Activated CD4-positive, alpha-beta T cell treated with anti-CD3 and anti-CD28 coated beads for 36 hours (primary cell): Measurements from ENCODE around the gene EXOG. TPM values are rescaled to one million over a fixed set of nuclear protein-coding genes. Genes with fewer than 3 reads are reported as not detected.
A peak's percentile ranks its signal among the peaks of the same experiment; 100 is the strongest.

Experiments
- ATAC-seq: fragments of 200-7000 bp; cut with Tn5 transposase; one replicate; pipeline ENCODE4 v1.10.0; 2021; ENCODE audit warnings: mild to moderate bottlenecking, moderate library complexity
- CTCF ChIA-PET: fragments of 350-600 bp; sonication (Branson Sonifier 250); formaldehyde crosslinking; loops from one replicate; lab custom pipeline; 2021; ENCODE audit warnings: antibody characterized with exemption; lab: Charles Lee
- POLR2A ChIA-PET: fragments of 350-600 bp; sonication (Branson Sonifier 250); formaldehyde crosslinking; loops from one replicate; lab custom pipeline; 2021; ENCODE audit warnings: antibody characterized with exemption, inconsistent platforms; lab: Charles Lee
- DNase-seq: peaks from one replicate; pipeline ENCODE4 v3.0.0-alpha.2; 2020
- H3K27ac Mint-ChIP-seq: one replicate; pipeline ENCODE4 v1.8.0; 2021; ENCODE audit warnings: mixed read lengths
- H3K27me3 Mint-ChIP-seq: one replicate; pipeline ENCODE4 v1.8.0; 2021; ENCODE audit warnings: mixed read lengths
- H3K36me3 Mint-ChIP-seq: one replicate; pipeline ENCODE4 v1.8.0; 2021; ENCODE audit warnings: low read depth, mixed read lengths
- H3K4me1 Mint-ChIP-seq: one replicate; pipeline ENCODE4 v1.8.0; 2021; ENCODE audit warnings: mixed read lengths
- H3K4me3 Mint-ChIP-seq: one replicate; pipeline ENCODE4 v1.8.0; 2021; ENCODE audit warnings: mild to moderate bottlenecking, moderate library complexity, mixed read lengths
- H3K9me3 Mint-ChIP-seq: one replicate; pipeline ENCODE4 v1.8.0; 2021; ENCODE audit warnings: low read depth, mixed read lengths
- intact Hi-C, 2 experiments: fragments of 100-400 bp; cut with DNase I in 1 of 2; cut with micrococcal nuclease in 1 of 2; formaldehyde crosslinking; loops; one replicate each; pipeline versions ENCODE4 v1.14.2 to v1.15.1; 2022 to 2024; cut with DNase I, micrococcal nuclease
- total RNA-seq, 2 experiments: library from RNA; stranded (reverse); gene quantifications; one replicate each; pipeline ENCODE4 v1.2.3, GENCODE V29; 2021

The EXOG gene
- total RNA-seq, 2 experiments from 2014 or later: 13.0 to 14.9 TPM

GRCh38 chr3:38511546-38511945, 15.4 kb downstream of the EXOG start:
- H3K27ac Mint-ChIP-seq: no peak overlapping the region
- no peaks in the 10 kb centered on the region for H3K27me3 Mint-ChIP-seq
- H3K4me3 Mint-ChIP-seq: no peak overlapping the region
- DNase-seq: no peak
- POLR2A ChIA-PET: no interaction called here
- no peaks in the 10 kb centered on the region for H3K4me1 Mint-ChIP-seq
- intact Hi-C loops: no loop called here
- H3K9me3 Mint-ChIP-seq: no peaks in the 10 kb centered on the region
- CTCF ChIA-PET: interaction anchor here (1.3 to 5.1 kb wide), 2 partner anchors 10 to 18 kb away, joined by 3 to 39 read pairs; no protein-coding TSS in a partner anchor
- ATAC-seq: no peak
- peaks cover 26% of the 10 kb centered on the region for H3K36me3 Mint-ChIP-seq

GRCh38 chr3:38515367-38515766, 19.2 kb downstream of the EXOG start:
- Mint-ChIP-seq H3K36me3 (peaks cover 15% of the 10 kb centered on the region), H3K27ac (no peak overlapping the region), H3K4me1 (peaks cover 19% of the 10 kb centered on the region), H3K9me3 (no peaks in the 10 kb centered on the region), H3K4me3 (no peak overlapping the region), H3K27me3 (no peaks in the 10 kb centered on the region)
- no peak for DNase-seq
- ChIA-PET CTCF (interaction anchor here (0.6 to 1.8 kb wide), 3 partner anchors 10 to 233 kb away, joined by 3 to 5 read pairs (median 4); no protein-coding TSS in a partner anchor), POLR2A (no interaction called here)
- ATAC-seq: no peak
- intact Hi-C loops: no loop called here

- peaks cover 23% of the 10 kb centered on the region for H3K4me1 Mint-ChIP-seq
- intact Hi-C loops: no loop called here
- ChIA-PET CTCF (interaction anchor here (0.7 to 1.8 kb wide), 3 partner anchors 17 to 145 kb away, joined by 3 to 5 read pairs (median 3); no protein-coding TSS in a partner anchor), POLR2A (no interaction called here)
- ATAC-seq (no peak), DNase-seq (no peak)
- no peaks in the 10 kb centered on the region for H3K27me3 Mint-ChIP-seq
- no peaks in the 10 kb centered on the region for H3K9me3 Mint-ChIP-seq
- no peak overlapping the region for H3K27ac Mint-ChIP-seq
- H3K4me3 Mint-ChIP-seq: no peak overlapping the region
- H3K36me3 Mint-ChIP-seq: peaks cover 11% of the 10 kb centered on the region
Measured at GRCh38 chr3:38516669-38517068, 20.5 kb downstream of the EXOG start.

- no peaks in the 10 kb centered on the region for H3K9me3 Mint-ChIP-seq
- peaks cover 7% of the 10 kb centered on the region for H3K36me3 Mint-ChIP-seq
- no peaks in the 10 kb centered on the region for H3K27me3 Mint-ChIP-seq
- CTCF ChIA-PET: interaction anchor here (0.5 to 5.1 kb wide), 7 partner anchors 8 to 135 kb away, joined by 3 to 102 read pairs (median 4); partner anchors contain the start of gene EXOG
- no peak for DNase-seq
- intact Hi-C loops: no loop called here
- POLR2A ChIA-PET: no interaction called here
- peak; percentile 60 for ATAC-seq
- H3K4me3 Mint-ChIP-seq: no peak overlapping the region
- H3K27ac Mint-ChIP-seq: peak overlapping the region; percentile 32
- H3K4me1 Mint-ChIP-seq: peaks cover 23% of the 10 kb centered on the region
Measured at GRCh38 chr3:38519000-38519399, 22.9 kb downstream of the EXOG start.

GRCh38 chr3:38519651-38520050, 23.5 kb downstream of the EXOG start:
- peak overlapping the region; percentile 6 for H3K4me3 Mint-ChIP-seq
- intact Hi-C loops: loop anchor here (5.0 to 10.0 kb wide), 3 partner anchors 325 to 768 kb away; no protein-coding TSS in a partner anchor

GRCh38 chr3:38521391-38521987, 25.3 kb downstream of the EXOG start:
- CTCF ChIA-PET: interaction anchor here (0.6 to 5.1 kb wide), 56 partner anchors 9 to 1529 kb away, joined by 3 to 102 read pairs (median 4); partner anchors contain the start of genes EPM2AIP1, EXOG, MLH1 and XIRP1
- POLR2A ChIA-PET: interaction anchor here (0.6 to 1.2 kb wide), 3 partner anchors 24 to 104 kb away, joined by 3 to 5 read pairs (median 4); partner anchors contain the start of gene EXOG
- Mint-ChIP-seq H3K36me3 (peaks cover 16% of the 10 kb centered on the region), H3K4me3 (no peak overlapping the region), H3K4me1 (peaks cover 23% of the 10 kb centered on the region), H3K27me3 (no peaks in the 10 kb centered on the region), H3K9me3 (no peaks in the 10 kb centered on the region), H3K27ac (no peak overlapping the region)
- intact Hi-C loops: loop anchor here (1.0 to 10.0 kb wide), 8 partner anchors 25 to 766 kb away; partner anchors contain the start of gene EXOG (in 1 of the 2)
- peak; percentile 74 for ATAC-seq
- DNase-seq: peak; percentile 75

More at GRCh38 chr3:38519651-38520050, 23.5 kb downstream of the EXOG start:
- Mint-ChIP-seq H3K27ac (peak overlapping the region; percentile 73), H3K4me1 (peaks cover 23% of the 10 kb centered on the region), H3K36me3 (peaks cover 9% of the 10 kb centered on the region), H3K27me3 (no peaks in the 10 kb centered on the region), H3K9me3 (no peaks in the 10 kb centered on the region)
- peak; percentile 51 for ATAC-seq
- no peak for DNase-seq
- ChIA-PET POLR2A (no interaction called here), CTCF (interaction anchor here (0.5 to 5.1 kb wide), 15 partner anchors 9 to 480 kb away, joined by 3 to 102 read pairs (median 4); partner anchors contain the start of gene EXOG)

- Mint-ChIP-seq H3K27ac (no peak overlapping the region), H3K9me3 (no peaks in the 10 kb centered on the region), H3K27me3 (no peaks in the 10 kb centered on the region), H3K4me1 (peaks cover 23% of the 10 kb centered on the region), H3K4me3 (no peak overlapping the region), H3K36me3 (peaks cover 19% of the 10 kb centered on the region)
- ATAC-seq: no peak
- no peak for DNase-seq
- ChIA-PET POLR2A (interaction anchor here (1.2 kb wide), 1 partner anchor 26 kb away, joined by 4 read pairs; the partner anchor contains the start of gene EXOG), CTCF (interaction anchor here (0.6 to 5.1 kb wide), 51 partner anchors 8 to 1529 kb away, joined by 3 to 102 read pairs (median 4); partner anchors contain the start of genes EPM2AIP1, EXOG, MLH1 and XIRP1)
- intact Hi-C loops: loop anchor here (5.0 to 10.0 kb wide), 3 partner anchors 323 to 765 kb away; no protein-coding TSS in a partner anchor
Measured at GRCh38 chr3:38522002-38522401, 25.9 kb downstream of the EXOG start.

- intact Hi-C loops: loop anchor here (5.0 to 10.0 kb wide), 3 partner anchors 321 to 763 kb away; no protein-coding TSS in a partner anchor
- POLR2A ChIA-PET: no interaction called here
- Mint-ChIP-seq H3K9me3 (no peaks in the 10 kb centered on the region), H3K4me3 (no peak overlapping the region), H3K36me3 (peaks cover 29% of the 10 kb centered on the region), H3K4me1 (peaks cover 14% of the 10 kb centered on the region), H3K27me3 (no peaks in the 10 kb centered on the region), H3K27ac (no peak overlapping the region)
- ATAC-seq (no peak), DNase-seq (no peak)
- CTCF ChIA-PET: interaction anchor here (0.9 to 1.6 kb wide), 4 partner anchors 10 to 131 kb away, joined by 3 to 9 read pairs (median 4); no protein-coding TSS in a partner anchor
Measured at GRCh38 chr3:38524141-38524739, 28.1 kb downstream of the EXOG start.

GRCh38 chr3:38526792-38527191, 30.7 kb downstream of the EXOG start:
- ChIA-PET POLR2A (no interaction called here), CTCF (no interaction called here)
- H3K27ac Mint-ChIP-seq: no peak overlapping the region

GRCh38 chr3:38528457-38528856, 32.3 kb downstream of the EXOG start:
- Mint-ChIP-seq H3K9me3 (no peaks in the 10 kb centered on the region), H3K27ac (no peak overlapping the region), H3K27me3 (no peaks in the 10 kb centered on the region), H3K4me3 (no peak overlapping the region), H3K4me1 (no peaks in the 10 kb centered on the region), H3K36me3 (peaks cover 38% of the 10 kb centered on the region)
- DNase-seq (no peak), ATAC-seq (no peak)
- ChIA-PET CTCF (interaction anchor here (0.7 to 1.1 kb wide), 3 partner anchors 25 to 1641 kb away, joined by 3 to 4 read pairs (median 3); no protein-coding TSS in a partner anchor), POLR2A (no interaction called here)
- intact Hi-C loops: loop anchor here in 1 of 2 experiments (10.0 kb wide), 2 partner anchors 316 to 476 kb away; no protein-coding TSS in a partner anchor

More at GRCh38 chr3:38526792-38527191, 30.7 kb downstream of the EXOG start:
- no peaks in the 10 kb centered on the region for H3K9me3 Mint-ChIP-seq
- peaks cover 38% of the 10 kb centered on the region for H3K36me3 Mint-ChIP-seq
- no peak for DNase-seq
- H3K4me1 Mint-ChIP-seq: no peaks in the 10 kb centered on the region
- intact Hi-C loops: loop anchor here in 1 of 2 experiments (10.0 kb wide), 2 partner anchors 318 to 478 kb away; no protein-coding TSS in a partner anchor
- no peaks in the 10 kb centered on the region for H3K27me3 Mint-ChIP-seq
- no peak overlapping the region for H3K4me3 Mint-ChIP-seq
- ATAC-seq: no peak

- Mint-ChIP-seq H3K9me3 (no peaks in the 10 kb centered on the region), H3K4me1 (peaks cover 4% of the 10 kb centered on the region), H3K36me3 (peaks cover 23% of the 10 kb centered on the region), H3K4me3 (no peak overlapping the region), H3K27me3 (no peaks in the 10 kb centered on the region), H3K27ac (no peak overlapping the region)
- CTCF ChIA-PET: interaction anchor here (1.6 kb wide), 1 partner anchor 11 kb away, joined by 5 read pairs; no protein-coding TSS in a partner anchor
- POLR2A ChIA-PET: no interaction called here
- intact Hi-C loops: no loop called here
- ATAC-seq (no peak), DNase-seq (no peak)
Measured at GRCh38 chr3:38532529-38532928, 36.4 kb downstream of the EXOG start.
